HL-60/S4 treated with retinoic acid at 250 ng/mL for 4 days and 3 days (cell line): ENCODE measurements around the gene TUBGCP6.

Experiments
- in situ Hi-C: fragments of 300-500 bp; cut with MboI; formaldehyde crosslinking; loops from 2 replicates; pipeline ENCODE4 v1.7.0; 2022; ENCODE audit warnings: low sequenced_read_pairs

The TUBGCP6 gene, protein sequence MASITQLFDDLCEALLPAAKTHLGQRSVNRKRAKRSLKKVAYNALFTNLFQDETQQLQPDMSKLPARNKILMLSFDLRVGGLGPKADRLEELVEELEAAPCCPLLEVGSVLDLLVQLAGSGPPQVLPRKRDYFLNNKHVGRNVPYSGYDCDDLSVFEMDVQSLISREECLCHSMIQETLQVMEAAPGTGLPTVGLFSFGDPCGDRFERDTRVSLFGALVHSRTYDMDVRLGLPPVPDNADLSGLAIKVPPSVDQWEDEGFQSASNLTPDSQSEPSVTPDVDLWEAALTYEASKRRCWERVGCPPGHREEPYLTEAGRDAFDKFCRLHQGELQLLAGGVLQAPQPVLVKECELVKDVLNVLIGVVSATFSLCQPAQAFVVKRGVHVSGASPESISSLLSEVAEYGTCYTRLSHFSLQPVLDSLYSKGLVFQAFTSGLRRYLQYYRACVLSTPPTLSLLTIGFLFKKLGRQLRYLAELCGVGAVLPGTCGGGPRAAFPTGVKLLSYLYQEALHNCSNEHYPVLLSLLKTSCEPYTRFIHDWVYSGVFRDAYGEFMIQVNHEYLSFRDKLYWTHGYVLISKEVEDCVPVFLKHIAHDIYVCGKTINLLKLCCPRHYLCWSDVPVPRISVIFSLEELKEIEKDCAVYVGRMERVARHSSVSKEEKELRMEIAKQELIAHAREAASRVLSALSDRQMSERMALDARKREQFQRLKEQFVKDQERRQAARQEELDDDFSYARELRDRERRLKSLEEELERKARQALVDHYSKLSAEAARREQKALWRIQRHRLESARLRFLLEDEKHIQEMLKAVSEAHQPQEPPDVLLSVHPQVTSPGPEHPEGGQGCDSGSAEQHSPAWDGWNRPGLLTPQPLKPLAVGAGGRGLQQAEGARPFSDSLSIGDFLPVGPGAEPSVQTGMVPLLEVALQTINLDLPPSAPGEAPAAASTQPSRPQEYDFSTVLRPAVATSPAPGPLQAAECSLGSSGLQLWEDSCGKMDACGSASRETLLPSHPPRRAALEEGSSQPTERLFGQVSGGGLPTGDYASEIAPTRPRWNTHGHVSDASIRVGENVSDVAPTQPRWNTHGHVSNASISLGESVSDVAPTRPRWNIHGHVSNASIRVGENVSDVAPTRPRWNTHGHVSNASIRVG (N-terminal part only)

DNA sequence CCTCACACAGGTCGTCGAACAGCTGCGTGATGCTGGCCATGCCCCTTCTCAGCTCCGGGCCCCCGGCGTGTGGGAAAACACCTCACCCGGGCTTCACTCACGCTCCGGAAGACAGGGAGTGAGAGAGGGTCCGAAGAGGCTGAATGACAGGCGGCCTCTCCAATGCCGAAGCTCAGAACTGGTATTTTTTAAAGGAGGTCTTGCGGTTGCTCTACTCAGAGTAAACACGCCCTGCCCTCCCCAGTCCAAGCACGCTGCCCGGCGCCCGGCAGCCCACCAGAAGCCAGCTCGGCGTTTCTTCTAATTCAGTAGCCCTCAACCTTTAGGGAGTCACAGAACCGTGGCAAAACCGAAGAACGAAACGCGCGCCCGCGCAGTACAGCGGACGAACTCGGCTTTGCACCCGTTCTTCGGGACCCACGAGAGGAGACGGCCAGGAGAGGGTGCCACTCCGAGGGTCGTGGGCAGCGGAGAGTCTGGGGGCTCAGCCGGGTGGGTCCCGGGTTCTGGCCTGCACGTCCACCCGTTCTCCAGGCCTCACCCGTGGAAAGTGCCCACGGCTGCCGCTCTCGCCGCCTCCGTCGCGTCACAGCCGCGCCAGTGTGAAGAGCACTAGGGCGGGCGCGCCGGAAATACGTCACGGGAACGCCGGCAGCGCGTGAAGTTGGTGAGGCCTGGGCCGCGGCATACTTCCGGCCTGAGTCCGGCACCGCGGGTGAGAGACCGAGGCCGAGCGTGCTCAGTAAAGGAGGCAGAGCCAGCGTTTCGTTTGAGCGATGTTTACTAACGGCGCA, at the start of gene TUBGCP6:
Gene TUBGCP6 (minus strand): TSS at position 604 of the 794 bp plus-strand sequence. CDS start 564 bp downstream, at position 40.
- in situ Hi-C loops, result no loop called here

DNA sequence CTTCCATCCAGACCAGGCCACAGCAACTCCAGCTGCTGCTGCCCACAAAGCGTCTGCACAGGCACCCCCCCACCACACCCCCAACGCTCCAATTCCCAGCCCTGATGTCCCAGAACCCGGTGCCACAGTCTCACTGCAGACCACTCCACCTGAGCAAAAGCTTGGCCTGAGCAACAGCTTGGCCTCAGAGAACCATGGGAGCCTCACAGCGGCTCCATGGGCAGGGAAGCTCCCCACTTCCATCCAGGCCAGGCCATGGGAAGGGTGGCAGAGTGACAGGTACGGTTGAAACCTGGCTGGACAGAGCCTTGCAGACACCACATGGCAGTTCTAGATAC, 49.5 kb upstream of the TUBGCP6 start:
- in situ Hi-C loops, result no loop called here

DNA sequence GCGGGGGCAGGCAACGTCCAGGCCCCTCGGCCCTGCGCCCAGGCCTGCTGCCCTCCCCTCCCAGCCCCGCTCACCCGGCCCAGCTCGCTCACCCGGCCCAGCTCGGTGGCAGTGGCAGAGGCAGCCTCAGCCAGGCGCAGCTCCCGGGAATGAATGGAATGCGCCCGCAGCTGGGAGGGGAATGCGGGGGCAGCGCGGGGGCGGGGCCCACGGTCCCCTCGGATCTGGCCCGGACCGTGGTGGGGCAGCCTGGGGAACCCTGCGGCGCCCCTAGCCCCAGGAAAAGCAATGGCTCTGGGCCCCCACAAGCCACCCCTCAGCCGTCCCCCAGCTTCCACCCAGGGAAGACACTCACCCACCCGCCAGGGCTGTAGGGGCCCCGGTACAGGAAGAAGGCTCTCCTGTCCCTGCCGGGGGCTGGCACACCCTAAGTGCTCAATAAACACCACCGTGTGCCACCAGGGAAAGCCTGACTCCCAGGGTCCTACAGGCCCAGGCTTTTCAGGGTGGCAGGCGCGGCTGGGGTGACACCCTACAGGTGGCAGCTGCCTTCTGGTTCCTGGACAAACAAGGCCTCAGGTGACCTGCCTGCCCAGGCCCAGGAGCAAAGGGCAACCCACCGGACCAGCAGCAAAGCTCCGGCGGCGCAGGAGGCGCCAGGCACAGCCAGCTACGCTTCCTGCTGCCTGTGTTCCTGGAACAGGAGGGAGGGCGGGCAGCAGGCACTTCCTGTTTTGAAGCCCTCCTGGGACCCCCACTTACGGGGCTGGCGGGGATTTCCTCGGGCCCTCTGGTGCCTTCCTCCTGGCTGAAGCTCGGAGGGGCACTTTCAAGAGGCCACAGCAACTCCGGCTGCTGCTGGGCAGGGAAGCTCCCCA, 48.9 kb upstream of the TUBGCP6 start:
- in situ Hi-C loops, result no loop called here

DNA sequence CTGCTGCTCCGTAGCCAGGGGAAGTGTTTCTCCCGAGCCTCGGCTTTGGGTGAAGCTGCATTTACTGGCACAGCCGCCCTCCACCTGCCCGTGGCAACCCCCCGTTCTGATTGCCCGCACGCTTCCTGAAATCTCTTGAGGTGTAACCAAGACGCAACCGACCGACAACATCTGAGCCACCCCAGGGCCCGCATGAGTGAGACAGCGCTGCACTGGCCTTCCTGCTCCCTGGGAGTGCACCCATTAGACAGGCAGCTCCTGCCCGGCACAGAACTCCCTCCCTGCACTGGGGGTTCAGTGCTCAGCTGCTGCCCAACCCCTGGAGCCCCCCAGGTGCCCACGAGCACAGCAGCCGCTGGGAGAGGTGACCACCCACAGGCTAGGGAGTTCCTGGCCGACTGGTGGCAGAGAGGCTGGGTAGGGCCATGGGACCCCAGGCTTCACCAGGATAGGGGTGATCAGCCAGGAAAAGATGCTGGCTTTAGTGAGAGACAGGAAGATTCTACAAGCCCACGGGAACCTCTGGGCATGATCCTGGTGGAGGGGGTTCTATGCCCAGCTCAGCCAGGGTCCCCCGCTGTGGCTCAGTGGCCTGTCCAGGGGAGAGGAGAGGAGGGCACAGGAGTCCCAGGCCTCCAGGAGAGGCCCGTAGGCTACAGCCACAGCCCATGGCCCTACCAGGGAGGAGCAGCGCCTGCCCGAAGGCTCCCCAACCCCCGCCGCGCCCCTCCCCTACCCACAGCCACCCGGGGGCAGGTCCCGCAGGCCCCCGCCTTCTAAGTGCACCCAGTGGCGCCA, 48.0 kb upstream of the TUBGCP6 start:
- in situ Hi-C loops, result no loop called here

DNA sequence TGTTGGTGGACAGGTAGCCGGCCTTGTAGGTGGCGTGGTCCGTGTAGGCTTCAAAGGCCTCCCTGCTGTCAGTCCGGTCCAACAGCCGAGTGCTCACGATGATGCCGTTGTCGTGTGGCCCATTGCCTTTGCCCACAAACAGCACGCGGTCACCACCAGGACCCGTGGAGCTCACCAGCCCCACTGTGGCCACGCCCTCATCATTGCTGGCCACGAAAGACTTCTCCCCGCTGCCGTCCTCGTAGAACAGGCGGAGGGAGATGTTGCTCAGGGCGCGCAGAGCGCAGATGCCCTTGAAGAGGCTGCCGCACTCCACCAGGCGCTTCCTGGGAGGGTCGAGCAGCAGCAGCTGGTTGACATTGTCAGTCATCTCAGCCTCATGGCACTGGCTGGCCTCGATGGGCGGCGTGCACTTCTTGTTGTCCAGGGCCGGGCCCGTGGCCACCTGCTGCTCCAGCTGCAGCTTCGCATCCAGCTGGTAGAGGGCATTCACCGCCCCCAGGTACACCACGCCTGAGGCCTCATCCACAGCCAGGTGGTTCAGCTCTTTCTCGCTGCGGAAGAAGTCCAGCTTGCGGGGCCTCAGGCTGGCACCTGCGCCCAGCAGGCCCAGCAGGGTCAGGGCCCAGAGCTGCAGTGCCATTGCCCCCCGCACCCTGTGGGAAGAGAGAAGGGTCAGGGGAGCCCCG, 45.3 kb upstream of the TUBGCP6 start:
- in situ Hi-C loops, result no loop called here

DNA sequence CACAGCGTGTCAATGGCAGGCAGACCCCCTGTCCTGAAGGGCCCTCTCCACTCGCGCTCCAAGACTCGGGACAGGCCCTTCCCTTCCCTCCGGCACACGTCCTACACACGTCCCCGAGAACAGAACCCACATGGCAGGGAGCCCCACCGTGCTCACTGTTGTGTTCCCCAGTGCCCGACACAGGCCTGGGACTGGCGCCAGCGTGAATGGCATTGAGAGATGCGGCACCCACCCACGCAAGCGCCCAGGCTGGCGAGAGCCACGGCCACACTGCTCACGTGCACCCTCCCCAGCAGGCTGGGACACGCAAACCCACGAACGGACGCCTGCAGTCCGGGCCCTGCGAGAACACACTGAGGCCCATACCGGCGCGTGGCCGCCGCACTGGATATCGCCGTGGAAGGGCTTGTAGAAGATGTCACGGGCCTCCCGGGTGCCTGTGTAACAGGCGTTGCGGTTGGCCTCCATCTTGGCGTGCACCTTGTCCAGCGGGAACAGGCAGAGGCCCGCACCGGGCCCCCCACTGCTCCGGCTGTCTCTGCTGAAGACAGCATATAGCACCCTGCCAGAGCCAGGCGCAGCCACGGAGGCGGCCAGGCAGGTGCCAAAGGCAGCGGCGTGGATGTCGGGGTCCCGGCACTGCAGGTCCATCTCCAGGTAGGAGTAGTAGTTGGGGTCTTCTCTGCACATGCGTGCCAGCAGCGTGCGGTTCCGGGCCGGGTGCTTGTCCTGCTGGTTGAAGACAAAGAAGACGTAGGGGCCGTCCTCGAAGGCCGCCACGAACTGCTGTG, 44.5 kb upstream of the TUBGCP6 start:
- in situ Hi-C loops, result no loop called here

DNA sequence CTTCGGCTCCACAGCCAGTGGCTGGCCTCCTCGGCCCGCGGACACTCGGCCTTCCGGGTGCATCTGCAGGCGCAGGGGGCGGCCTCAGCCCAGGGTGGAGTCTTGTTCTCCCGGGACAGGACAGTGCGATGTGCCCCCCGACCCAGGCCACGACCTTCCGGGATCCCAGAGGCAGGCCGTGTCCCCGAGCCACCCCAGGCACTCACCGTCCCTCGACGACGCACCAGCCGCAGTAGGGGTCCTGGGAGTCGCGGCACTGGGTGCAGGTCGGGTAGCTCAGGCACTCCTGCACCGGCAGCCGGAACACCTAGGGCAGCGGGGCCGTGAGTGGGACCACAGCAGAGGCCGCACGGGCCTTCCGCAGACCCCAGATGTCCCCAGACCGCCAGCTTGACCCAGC, 42.9 kb upstream of the TUBGCP6 start:
- in situ Hi-C loops, result no loop called here

DNA sequence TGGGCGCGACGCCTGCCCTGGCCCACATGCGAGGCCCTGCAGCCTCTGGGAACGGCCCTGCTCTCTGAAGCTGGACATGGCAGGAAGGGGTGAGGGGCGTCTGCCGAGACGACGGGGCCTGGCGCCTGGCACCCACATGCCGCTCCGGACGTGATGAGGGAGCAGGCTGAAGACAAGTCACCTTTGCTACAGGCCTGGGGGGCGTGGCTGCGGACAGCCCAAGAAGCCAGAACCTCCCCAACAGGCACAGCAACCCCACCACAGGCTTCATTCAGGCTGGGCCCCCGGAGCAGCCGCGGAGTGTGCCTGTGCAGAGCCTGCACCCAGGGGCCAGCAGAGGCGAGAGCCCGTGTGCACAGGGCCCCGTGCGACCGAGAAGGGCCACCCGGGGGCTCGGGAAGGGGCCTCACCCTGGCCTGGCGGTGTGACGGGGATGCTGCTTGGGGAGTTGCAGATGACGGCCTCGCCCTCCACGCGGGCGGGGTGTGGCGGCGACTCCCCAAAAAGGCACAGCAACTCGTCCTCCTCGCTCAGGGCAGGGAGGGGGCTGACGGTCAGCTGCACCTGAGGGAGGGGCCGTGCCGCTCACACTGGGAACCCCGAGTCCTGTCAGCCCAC, 42.0 kb upstream of the TUBGCP6 start:
- in situ Hi-C loops, result no loop called here

DNA sequence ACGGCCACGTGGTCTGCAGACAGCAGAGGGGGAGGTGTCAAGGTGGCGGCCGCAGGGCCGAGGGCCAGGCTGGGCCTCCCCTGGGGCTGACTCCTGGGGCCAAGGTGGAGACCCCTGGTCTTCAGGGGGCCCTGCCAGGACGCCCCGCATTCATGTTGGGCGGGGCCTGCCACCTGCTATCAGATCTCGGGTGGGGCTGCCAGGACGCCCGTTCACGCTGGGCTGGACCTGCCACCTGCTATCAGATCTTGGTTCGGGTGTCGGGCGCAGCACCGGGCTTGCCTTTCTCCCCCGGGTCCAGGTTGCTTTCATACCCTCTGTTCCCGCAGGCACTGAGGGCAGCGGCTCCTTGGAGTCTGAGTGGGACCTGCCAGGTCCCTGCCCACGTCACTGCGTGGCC, 41.5 kb upstream of the TUBGCP6 start:
- in situ Hi-C loops, result no loop called here

DNA sequence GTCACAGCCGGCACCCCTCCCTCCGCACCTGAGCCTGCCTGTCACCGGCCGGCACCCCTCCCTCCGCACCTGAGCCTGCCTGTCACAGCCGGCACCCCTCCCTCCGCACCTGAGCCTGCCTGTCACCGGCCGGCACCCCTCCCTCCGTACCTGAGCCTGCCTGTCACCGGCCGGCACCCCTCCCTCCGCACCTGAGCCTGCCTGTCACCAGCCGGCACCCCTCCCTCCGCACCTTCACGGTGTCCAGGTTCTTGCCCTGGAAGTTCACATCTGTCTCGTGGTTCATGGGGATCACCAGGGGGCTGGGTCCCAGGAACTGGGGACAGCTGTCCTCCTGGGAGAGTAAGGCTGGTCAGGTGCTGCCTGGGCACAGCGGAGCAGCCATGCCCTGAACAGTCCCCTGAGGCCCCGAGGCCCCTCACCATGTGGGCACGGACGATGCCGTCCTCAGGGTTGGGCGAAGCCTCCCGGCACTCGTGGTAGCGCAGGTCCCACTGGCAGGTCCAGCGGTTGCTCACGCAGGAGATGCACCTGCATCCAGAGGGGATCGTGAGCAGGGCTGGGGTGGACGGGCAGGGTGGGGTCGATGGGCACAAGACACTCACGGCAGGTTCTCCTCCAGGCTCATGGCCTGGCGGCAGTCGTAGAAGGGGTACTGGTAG, 40.9 kb upstream of the TUBGCP6 start:
- in situ Hi-C loops, result no loop called here

DNA sequence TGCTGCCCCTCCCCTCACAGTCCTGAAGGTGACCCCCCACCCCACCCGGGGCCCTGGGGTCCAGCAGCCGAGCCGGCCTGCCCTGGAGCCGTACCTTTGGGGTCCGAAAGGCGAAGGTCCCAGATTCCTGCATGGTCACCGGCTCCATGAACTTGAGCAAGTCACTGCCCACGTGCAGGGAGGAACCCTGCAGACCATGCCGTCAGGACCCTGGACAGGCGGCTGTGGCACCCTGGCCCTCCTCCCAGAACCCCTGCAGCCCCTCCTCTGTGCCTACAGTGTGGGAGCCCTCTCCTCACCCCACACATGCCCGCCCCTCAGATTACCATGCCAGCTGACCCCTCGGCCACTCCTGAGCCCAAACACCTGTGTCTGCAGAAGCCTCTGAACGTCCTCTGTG, 39.7 kb upstream of the TUBGCP6 start:
- in situ Hi-C loops, result no loop called here

DNA sequence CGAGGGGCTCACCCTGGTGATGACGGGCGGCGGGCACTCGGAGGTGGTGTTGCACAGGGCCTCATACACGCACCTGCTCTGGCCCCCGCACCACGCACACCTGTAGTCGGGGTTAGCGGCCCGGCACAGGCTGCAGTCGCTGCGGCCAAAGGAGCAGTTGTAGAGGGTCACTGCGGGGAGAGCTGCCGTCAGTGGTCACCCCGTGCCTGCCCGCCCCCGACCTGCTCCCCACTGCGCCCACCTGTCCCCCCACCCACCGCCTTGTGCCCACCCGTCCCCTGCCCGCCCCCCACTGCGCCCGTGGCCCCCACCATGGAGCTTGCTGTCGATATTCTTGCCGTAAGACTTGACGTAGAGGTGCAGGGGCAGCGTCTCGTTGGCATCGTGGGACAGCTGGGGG, 39.0 kb upstream of the TUBGCP6 start:
- in situ Hi-C loops, result no loop called here

DNA sequence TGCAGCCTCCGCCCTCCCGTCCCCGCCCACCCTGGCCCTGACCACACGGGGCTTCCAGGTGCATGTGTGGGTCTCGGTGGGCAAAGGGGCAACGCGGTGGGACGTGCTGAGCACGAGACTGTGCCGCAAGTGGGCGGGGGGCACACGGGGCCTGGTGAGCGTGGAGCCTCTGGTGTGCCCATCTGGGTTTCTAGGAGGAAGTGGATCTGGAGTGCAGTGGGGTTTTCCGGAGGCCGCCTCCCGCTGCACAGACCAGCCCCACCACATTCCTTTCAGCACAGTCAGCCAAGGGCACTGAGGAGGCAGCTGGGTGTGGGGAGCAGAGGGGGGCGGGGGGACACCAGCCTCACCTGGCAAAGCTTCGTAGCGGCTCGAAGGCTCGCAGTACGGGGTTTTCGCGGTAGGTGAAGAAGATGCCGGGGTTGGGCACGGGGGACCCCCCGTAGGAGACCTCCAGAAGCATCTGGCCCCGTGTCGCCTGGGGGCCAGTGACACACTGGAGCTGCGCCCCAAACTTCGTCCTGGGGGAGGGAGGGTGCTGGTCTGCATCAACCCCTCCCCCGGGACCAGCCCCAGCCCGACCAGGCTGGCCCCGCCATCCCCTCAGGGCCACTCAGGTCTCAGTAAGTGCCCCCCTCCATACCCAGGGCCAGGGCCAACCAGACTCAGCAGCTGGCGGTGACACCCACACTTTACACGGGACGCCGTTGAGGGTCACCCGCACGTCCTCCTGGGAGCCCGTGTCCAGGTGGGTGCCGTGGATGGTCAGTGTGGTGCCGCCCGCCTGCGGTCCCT, 37.7 kb upstream of the TUBGCP6 start:
- in situ Hi-C loops, result no loop called here

DNA sequence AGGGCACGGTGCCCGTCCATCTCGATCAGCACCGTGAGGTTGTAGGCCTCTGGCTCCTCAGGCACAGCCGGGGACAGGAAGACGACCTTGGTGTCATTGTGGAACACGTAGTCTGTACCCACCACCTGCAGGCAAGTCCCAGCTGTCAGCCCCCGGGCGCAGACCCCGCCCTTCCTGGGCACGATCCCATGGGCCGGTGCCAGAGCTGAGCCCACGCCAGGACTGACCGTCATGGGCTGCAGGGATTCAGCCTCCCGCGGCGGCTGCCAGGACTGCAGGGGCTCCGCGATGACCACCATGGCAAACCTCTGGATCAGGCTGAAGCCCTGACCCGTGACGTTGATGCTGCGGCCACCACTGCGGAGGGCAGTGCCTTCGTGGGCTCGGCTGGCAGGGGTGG, 37.1 kb upstream of the TUBGCP6 start:
- in situ Hi-C loops, result no loop called here

DNA sequence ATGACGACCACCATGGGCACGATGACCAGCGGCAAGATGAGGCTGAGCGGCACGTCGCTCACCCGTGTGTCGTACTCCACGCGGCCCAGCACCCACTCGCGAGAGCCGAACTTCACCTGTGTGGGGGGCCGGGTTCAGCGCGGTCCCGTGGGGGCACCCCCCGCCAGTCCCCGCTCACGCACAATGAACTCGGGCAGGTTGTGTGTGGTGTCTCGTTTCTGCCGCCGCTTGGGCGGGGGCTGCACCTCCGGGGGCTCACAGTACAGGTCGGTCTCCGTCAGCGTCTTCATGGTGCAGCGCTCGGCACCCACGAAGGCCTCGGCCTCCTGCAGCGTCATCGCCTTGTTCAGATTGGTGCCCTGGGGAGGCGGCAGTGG, 36.5 kb upstream of the TUBGCP6 start:
- in situ Hi-C loops, result no loop called here
